HG02623 (cell line): ENCODE data around the gene DGAT2.

Experiments used
- ATAC-seq: cut with Tn5 transposase; IDR thresholded peaks from one replicate; pipeline ENCODE4 v1.9.1; 2021; ENCODE audit warnings: moderate library complexity; ENCODE audit not compliant: unreplicated experiment

The DGAT2 gene

DNA sequence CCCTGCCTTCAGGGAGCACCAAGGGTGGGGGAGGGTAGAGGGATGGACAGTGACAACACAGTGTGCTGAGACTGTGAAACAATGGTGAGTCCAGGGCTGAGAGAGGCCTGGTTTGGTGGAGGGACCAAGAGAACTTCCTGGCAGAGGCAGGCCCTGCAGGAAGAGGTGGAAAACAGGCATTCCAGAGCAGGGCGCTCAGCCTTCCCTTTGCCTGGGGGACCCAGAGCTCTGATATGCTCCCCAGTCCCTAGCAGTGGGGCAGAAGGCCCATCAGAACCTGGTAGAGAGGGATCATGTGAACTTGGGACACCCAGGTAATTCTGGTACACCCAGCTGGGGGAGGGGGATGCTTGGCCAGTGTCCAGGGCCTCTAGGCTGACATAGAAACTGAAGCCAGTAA, 29.2 kb downstream of the DGAT2 start:
- ATAC-seq: no peak

DNA sequence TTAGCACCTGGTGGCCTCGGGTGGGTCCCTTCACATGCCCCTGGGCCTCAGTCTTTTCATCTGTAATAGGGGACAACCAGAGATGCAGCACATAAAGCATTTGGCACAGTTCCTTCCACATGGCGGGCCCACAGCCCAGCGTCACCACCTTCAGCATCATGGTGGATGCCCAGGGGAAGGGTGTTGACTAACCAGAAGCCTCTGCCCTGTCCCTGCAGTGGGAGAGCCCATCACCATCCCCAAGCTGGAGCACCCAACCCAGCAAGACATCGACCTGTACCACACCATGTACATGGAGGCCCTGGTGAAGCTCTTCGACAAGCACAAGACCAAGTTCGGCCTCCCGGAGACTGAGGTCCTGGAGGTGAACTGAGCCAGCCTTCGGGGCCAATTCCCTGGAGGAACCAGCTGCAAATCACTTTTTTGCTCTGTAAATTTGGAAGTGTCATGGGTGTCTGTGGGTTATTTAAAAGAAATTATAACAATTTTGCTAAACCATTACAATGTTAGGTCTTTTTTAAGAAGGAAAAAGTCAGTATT, 31.6 kb downstream of the DGAT2 start:
- ATAC-seq: no peak

DNA sequence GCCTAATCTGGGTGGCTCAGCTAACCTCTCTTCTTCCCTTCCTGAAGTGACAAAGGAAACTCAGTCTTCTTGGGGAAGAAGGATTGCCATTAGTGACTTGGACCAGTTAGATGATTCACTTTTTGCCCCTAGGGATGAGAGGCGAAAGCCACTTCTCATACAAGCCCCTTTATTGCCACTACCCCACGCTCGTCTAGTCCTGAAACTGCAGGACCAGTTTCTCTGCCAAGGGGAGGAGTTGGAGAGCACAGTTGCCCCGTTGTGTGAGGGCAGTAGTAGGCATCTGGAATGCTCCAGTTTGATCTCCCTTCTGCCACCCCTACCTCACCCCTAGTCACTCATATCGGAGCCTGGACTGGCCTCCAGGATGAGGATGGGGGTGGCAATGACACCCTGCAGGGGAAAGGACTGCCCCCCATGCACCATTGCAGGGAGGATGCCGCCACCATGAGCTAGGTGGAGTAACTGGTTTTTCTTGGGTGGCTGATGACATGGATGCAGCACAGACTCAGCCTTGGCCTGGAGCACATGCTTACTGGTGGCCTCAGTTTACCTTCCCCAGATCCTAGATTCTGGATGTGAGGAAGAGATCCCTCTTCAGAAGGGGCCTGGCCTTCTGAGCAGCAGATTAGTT, 32.3 kb downstream of the DGAT2 start:
- no peak for ATAC-seq

DNA sequence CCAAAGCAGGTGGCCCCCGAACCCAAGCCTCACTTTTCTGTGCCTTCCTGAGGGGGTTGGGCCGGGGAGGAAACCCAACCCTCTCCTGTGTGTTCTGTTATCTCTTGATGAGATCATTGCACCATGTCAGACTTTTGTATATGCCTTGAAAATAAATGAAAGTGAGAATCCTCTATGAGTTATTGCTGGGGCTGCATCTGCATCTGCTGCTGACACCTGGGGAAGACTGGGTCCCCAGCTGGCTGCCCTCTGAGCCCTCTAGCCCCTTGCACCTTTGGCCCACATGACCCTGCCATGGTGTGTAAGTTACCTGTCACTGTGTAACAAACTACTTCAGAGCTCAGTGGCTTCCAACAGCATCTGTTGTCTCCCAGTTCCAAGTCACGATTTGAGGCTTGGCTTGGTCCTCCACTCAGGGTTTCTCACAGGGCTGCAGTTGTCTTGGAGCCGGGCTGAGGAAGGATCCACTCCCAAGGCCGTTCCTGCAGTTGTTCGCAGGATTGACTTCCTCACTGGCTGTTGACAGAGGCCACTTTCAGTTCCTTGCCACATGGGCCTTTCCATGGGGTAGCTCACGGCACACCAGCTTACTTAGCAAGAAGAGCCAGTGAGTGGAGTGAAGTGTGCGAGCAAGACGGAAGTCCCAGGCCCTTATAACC, 32.9 kb downstream of the DGAT2 start:
- ATAC-seq: no peak

DNA sequence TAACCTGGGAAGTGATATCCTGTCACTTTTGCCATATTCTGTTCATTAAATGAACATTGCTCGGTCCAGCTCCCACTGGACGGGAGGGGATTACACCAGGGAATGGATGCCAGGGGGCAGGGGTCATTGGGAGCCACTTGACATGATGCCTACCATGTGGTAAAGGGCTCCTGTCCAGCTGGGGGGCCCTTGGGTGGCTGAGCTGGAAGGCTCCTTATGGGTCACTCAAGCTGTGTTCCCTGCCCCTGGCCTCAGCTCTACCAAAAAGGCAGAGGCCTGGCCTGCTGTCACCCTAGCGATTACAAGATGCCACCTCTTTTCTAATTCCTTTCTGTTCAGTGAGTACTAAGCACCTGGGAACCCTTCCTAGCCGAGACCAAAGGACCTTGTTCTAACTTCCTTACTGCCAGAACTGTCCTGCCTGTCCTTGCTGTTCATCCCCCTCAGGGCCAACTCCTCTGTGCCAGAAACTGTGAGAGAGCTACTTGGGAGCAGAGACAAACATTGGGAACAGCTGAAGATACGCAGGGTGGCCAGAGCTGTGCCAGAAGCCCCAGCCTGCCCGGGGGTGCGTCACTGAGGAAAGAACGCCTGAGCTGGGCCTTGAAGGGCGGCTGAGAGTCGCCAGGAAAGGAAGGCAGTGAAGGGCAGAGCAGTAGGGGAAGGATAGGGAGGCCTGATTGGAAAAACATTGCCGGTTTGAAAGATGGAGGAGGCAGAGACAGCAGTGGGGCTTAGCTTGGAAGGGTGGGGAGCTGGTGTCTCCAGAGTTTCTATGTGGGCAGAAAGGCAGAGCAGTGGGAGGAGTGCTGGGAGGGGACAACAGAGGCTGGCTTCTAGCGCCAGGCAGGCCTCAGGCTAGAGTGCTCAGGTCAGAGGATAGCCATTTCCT, 33.7 kb downstream of the DGAT2 start:
- no peak for ATAC-seq

DNA sequence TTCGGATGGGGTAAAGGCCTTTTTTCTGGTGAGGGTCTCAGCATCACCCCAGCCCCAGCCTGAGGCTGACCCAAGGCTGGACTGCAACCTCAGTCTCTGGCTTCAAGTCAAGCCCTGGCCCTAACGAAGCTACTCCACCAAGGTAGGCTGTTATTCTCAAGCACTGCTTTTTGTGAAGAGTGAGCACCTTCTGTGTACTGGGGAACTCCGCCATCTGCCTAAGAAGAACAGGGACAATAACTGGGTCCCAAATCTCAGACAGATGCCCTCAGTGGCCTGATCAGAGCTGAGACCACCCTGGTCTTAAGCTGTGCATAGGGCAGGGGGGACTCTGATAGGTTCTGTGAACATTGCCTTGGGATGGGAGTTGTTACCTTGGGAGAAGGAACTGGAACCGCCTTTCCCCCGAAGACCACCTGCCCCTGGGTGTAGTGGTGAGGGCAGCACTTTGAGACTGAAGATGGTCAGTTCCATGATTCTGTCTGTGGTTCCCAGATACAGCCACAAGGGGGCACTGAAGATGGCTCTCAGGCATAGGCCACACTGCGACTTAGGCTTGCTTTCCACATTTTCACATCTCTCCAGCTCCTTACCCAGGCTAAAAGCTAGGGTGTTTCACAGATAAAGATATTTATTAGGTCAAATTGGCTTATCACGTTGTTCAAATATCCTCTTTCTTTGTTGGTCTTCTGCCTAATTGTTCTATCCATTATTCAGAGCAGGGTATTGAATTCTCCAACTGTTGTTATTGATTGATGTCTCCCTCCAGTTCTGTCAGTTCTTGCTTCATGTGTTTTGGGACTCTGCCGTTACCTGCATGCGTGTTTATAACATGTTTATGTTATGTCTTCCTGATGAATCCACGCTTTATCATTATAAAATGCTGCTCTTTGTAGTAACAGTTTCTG, 34.6 kb downstream of the DGAT2 start:
- ATAC-seq: no peak

DNA sequence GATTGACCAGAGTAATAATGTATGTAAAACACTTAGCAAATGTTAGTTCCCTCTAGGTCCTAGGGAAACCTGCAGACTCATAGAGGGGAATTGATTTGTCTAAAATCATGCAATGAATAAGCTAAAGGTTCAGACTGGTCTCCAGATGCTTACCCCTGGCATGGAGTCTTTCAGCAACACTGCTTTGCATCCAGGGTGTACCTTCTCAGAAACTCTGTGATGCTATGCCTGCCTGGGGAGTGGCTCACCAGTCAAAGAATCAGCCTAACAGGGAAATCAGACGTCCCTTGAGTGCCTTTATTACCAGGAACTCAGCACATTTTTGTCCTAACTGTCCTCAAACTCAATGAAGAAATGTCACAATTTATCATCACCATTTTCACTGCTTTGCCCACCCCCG, 40.5 kb downstream of the DGAT2 start:
- no peak for ATAC-seq

DNA sequence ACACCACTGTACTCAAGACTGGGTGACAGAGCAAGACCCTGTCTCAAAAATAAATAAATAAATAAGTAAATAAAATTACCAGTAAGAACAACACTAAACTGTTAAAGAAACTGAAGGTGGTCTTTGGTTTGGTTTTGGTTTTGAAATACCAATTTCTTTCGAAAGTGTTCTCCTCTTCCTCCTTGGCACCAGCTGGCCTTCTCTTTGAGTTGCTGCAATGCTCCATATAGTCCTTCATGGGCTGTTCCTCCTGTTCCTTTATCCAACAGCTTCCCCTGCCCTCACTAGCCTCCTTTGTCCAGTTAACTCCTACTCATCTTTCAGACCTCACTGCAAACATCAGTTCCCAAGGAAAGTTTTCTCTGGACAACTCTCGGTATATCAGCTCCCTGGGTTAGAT, 41.4 kb downstream of the DGAT2 start:
- no peak for ATAC-seq

DNA sequence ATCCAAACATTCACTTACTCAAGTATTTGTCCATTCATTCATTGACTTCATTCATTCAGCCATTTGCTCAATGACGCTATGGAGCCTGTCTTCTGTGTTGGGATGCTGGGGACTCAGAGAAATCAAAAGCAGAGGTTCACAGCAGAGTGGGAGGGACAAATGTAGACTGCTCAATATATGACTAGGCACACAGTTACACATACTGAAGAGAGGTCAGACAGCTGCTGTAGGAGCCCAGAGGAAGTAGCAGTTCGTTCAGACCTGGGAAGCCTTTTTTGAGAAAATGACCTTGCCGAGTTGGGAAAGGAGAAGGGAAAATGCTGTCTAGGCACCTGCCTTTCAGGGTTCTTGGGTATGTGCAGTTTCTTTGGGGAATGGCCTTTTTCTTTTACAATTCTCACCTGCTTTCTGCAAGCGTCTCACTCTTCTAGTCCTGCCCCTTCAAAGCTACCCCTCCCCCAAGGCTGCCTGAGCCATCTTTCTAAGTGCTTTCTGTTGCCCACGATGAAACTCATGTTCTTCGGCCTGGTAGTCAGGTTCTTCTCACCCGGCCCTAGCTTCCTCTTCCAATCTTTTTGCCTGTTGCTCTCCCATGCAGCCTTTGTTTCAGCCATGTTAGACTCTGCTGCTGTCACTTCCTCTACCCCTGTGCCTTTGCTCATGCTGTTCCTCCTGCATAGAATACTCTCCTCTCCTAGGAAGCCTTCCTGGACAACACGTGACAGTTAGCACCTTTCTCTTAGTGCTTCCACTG, 42.2 kb downstream of the DGAT2 start:
- no peak for ATAC-seq

DNA sequence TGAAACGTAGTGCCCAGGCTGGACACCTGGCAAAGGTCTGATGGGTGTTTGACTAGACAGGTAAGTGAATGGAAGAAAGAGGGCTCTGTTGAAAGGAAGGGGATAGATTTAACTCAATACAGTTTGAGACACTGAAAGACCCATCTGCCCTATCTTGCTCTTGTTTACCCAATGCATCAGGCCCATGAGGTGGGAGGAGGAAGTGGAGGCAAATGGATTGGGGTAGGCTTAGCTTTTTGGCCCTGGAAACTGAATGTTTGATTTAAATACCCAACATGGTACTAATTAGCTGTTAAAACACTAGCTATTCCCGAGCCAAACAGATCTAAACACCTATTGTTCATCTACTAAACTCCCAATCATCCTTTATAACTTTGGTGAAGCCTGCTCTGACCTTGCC, 42.9 kb downstream of the DGAT2 start:
- ATAC-seq: no peak

DNA sequence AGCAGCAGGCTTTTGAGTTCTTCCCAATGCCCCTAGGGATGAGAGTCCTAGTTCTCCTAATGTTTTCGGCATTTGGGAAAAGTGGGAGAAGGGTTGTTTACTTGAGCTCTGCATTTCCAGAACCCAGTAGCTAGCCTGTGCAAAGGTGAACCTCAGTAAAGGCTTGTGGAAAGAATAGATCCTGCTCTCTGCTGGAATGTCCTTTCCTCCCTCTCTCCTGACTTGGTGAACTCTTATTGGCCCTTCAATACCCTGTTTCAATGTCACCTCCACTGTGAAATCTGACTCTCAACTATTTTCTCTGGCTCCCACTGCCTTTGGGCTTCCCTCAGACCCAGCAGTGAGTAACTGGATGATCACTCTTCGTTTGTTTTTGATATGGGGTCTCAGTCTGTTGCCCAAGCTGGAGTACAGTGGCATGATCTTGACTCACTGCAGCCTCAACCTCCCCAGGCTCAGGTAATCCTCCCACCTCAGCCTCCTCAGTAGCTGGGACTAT, 44.0 kb downstream of the DGAT2 start:
- ATAC-seq: no peak

DNA sequence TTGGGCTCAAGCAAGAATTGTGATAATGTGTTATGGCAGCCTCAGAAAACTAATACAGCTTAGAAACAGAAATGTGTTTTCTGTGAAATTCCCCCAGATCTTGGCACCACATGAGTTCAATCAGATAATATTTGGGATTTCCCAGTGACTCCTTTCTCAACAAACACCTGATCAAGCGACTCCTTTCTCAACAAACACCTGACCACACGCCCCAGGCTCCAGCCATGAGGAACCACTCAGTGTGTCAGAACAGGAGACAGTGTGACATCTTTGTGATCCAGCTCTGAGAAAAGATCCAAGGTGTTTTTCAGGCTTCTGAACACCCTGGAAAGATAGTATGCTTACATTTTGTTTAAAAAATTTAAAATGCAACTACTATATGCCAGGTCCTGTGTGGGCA, 44.5 kb downstream of the DGAT2 start:
- ATAC-seq: no peak

DNA sequence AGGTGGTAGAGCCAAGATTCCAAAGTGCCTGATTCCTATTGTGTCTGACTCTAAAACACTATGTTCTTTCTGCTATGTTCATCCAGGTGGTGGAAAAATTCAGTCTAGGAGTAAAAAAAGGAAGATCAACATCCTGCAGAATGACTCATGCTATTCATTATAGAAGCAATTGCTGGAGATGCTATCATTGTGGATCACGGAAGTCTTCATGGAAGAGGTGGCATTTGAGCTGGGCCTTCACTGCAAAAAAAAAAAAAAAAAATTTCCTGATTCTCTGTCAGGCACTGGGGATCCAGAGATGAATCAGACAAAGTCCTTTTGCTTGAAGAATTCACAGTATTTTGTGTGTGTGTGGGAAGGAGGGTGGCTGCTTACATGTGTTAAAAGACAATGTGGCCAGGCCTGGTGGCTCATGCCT, 45.1 kb downstream of the DGAT2 start:
- ATAC-seq: no peak

DNA sequence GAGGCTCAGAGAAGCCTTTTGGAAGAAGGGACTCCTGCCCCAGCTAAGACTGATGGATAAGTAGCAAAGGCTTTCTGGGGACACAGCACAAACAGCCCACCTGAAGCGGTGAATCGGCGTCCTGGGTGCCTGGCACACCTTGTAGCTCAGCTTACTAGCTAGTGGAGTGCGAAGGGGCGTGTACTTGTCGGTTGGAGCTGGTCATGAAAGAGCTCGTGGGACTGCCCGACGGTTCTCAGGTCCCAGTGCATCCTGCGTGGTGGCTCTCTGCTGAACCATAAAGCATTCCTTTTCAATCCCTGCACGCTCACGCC, 45.7 kb downstream of the DGAT2 start:
- peak; percentile 16 for ATAC-seq

DNA sequence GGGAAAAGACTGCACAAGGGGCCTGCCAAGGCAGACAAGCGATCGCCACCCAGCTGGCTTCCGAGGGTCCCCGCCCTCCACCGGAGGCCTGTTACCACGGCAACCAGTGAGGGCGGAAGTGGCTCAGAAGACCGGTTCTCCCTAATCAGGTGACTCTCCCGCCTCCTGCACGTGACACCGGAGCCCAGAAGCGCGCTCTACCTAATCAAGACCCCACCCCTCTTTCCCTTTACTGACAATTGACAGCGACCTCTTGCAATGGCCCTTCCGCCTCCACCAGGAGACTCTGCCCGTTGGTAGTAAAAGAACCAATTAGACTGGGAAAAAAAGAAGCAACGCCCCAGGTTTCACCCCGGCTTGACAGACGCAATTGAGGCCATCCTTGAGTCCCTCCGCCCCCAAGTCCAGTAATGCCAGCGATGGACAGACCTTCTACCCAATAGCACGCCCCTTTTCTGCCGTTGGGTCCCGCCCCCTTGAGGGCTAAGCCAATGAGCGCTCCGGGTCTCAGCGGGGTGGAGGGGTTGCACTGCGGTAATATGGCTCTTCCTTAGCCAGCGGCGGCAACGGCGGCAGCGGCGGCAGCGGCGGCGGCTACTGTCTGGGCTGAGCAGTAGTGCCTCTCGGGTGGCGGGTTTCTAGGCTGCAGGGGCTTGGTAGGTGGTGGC, 46.2 kb downstream of the DGAT2 start, which contains the start of gene UVRAG:
Gene UVRAG, plus strand, starts transcription at position 534 of the 668 bp plus-strand sequence. CDS start 198 bp downstream, outside the sequence.
- peak; percentile 77 for ATAC-seq

DNA sequence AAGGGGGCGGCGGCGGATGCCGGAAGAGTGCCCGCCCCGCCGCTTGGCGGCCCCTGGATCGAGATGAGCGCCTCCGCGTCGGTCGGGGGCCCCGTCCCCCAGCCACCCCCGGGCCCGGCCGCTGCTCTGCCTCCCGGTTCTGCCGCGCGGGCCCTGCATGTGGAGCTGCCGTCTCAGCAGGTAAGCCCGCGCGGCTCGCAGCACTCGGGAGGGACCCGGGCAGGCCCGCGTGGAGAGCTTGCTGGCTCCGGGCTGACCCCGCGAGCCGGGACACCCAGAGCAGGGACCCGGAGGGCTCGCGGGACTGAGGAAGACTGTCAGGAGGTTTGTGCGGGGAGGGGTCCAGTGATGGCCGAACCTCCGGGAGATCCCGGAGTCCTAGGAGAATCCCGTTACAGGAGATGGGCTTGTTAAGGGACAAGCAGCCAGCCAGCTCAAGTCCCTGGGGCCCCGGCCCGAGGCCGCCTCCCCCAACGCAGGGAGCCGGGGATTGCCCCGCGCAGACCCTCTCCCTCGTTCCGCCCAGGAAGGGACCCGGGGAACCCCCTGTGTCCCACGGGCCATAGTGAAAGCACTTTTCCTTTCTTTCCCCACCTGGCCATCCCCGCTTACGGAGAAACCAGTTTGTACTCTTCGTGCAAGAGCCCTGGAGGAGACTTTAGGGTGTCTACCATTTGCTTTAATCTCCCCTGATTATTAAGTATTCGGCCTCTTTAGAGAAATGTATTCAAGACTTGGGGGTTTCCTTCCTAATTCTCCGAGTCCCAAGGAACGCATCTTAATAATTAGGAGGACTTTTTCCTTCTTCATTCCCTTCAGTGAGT, 47.0 kb downstream of the DGAT2 start:
- peak; percentile 15 for ATAC-seq

DNA sequence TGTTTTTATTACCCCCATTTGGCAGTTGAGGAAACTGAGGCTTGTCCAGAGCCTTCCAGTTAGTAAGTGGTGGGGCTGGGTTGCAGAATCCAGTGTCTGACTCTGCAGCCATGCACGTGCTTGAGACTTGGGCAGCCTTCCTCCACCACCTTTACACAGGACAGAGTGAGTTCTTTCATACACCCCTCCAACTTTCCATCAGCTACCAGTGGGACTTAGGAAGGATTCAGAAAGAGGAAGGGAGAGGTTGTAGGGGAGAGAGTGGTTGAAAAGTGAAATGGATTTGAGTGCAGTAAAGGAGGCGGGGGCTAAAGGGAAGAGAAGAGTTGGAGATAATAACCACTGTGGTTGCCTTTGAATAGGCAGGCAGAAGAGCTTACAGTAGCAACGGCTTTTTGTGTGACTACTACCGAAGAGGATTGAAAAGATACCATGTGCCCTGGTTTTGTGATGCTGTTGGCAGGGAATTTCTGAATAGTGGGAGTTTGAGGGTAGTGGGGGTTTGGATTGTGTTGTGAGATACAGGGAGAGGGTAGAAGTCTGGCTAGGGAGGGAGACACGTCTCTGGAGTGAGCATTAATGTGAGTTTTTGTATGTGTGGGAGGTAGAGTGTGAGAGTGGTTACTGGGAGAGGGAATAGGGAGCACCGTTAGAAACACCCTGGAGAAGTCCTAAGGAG, 48.1 kb downstream of the DGAT2 start:
- ATAC-seq: no peak

DNA sequence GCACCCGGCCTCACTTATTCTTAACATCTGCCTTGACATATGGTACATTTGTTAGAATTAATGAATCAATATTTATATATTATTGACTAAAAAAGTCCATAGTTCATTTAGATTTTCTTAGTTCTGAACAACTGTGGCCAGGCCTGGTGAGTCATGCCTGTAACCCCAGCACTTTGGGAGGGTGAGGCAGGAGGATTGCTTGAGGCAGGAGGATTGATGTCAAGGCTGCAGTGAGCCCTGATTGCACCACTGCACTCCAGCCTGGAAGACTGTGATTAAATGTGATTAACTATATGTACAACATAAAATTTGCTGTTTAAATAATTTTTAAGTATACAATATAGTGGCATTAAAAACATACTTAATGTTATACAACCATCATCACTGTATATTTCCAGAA, 52.1 kb downstream of the DGAT2 start:
- no peak for ATAC-seq
